Neuronal stem cell (in vitro differentiated cells): ENCODE data around the gene KPNA4.
"Not testable (repeated sequence)": the region's sequence is repeated elsewhere in the genome, so short reads cannot be mapped to it uniquely, and the experiment has no call there.

Experiments used
- DNase-seq: peaks from one replicate; pipeline ENCODE4 v3.0.0-alpha.2; 2013; ENCODE audit warnings: low spot score
- H2AFZ ChIP-seq: one replicate; pipeline ENCODE4 v1.6.1; 2013; ENCODE audit warnings: mild to moderate bottlenecking, low read length, inconsistent platforms
- H2AK5ac ChIP-seq: 2 replicates; pipeline ENCODE4 v1.6.1; 2013; ENCODE audit warnings: low read depth, mild to moderate bottlenecking, inconsistent platforms, low read length, moderate library complexity, mixed read lengths
- H2BK120ac ChIP-seq: 2 replicates; pipeline ENCODE4 v1.6.1; 2013; ENCODE audit warnings: low read depth, mild to moderate bottlenecking, inconsistent platforms, low read length, moderate library complexity, mixed read lengths
- H2BK12ac ChIP-seq: one replicate; pipeline ENCODE4 v1.6.1; 2013; ENCODE audit warnings: low read length, inconsistent platforms
- H2BK15ac ChIP-seq: 2 replicates; pipeline ENCODE4 v1.6.1; 2013; ENCODE audit warnings: mild to moderate bottlenecking, low read length, inconsistent platforms, mixed read lengths
- H2BK5ac ChIP-seq: one replicate; pipeline ENCODE4 v1.6.1; 2013; ENCODE audit warnings: inconsistent platforms, mild to moderate bottlenecking, low read length, moderate library complexity
- H3K14ac ChIP-seq: one replicate; pipeline ENCODE4 v1.6.1; 2013; ENCODE audit warnings: low read length, inconsistent platforms
- H3K18ac ChIP-seq: 2 replicates; pipeline ENCODE4 v1.6.1; 2013; ENCODE audit warnings: low read length, inconsistent platforms
- H3K23ac ChIP-seq: 2 replicates; pipeline ENCODE4 v1.6.1; 2013; ENCODE audit warnings: low read depth, mild to moderate bottlenecking, mixed read lengths, low read length, inconsistent platforms; ENCODE audit not compliant: poor library complexity
- H3K27ac ChIP-seq: replicated peaks from 3 replicates; pipeline ENCODE4 v1.5.1; 2013; ENCODE audit warnings: low read length, inconsistent platforms
- H3K27me3 ChIP-seq, 3 experiments: 2 replicates each; pipeline ENCODE4 v1.6.1; 2013; ENCODE audit warnings: low read length in 3 of 3, mild to moderate bottlenecking in 2 of 3, inconsistent platforms in 1 of 3, low read depth in 1 of 3, mixed read lengths in 1 of 3, moderate library complexity in 1 of 3; ENCODE audit not compliant: control insufficient read depth in 3 of 3, insufficient read depth in 3 of 3
- H3K36me3 ChIP-seq, 2 donors: replicated peaks in 1 of 2; 2 replicates each; pipeline ENCODE4 v1.6.1; 2013; ENCODE audit warnings: low read length in 2 of 2; ENCODE audit not compliant: control insufficient read depth in 2 of 2, insufficient read depth in 2 of 2
- H3K4ac ChIP-seq: 2 replicates; pipeline ENCODE4 v1.6.1; 2013; ENCODE audit warnings: inconsistent platforms, mild to moderate bottlenecking, low read length, moderate library complexity
- H3K4me1 ChIP-seq, 2 donors: 1 replicate in 1 of 2; 2 replicates in 1 of 2; pipeline ENCODE4 v1.6.1; 2013; ENCODE audit warnings: low read length in 2 of 2, low read depth in 1 of 2; ENCODE audit not compliant: control insufficient read depth in 2 of 2, insufficient read depth in 1 of 2
- H3K4me2 ChIP-seq: one replicate; pipeline ENCODE4 v1.6.1; 2013; ENCODE audit warnings: mild to moderate bottlenecking, low read length, inconsistent platforms; ENCODE audit not compliant: insufficient read depth, poor library complexity, severe bottlenecking
- H3K4me3 ChIP-seq, 2 donors: 2 replicates each; pipeline ENCODE4 v1.5.1; 2013; ENCODE audit warnings: low read length in 2 of 2, mild to moderate bottlenecking in 2 of 2, inconsistent platforms in 1 of 2, moderate library complexity in 1 of 2
- H3K79me1 ChIP-seq: one replicate; pipeline ENCODE4 v1.6.1; 2013; ENCODE audit warnings: low read depth, mild to moderate bottlenecking, inconsistent platforms, low read length, moderate library complexity
- H3K9ac ChIP-seq: one replicate; pipeline ENCODE4 v1.6.1; 2013; ENCODE audit warnings: mild to moderate bottlenecking, low read depth, low read length, inconsistent platforms; ENCODE audit not compliant: poor library complexity
- H3K9me3 ChIP-seq, 2 donors: replicated peaks in 1 of 2; 2 replicates each; pipeline versions ENCODE3 to v1.6.1; 2013; ENCODE audit warnings: low read length in 2 of 2, mild to moderate bottlenecking in 2 of 2, inconsistent platforms in 1 of 2, low read depth in 1 of 2, mixed read lengths in 1 of 2, moderate library complexity in 1 of 2; ENCODE audit not compliant: control insufficient read depth in 2 of 2, insufficient read depth in 1 of 2
- H4K8ac ChIP-seq: one replicate; pipeline ENCODE4 v1.6.1; 2013; ENCODE audit warnings: low read depth, mild to moderate bottlenecking, inconsistent platforms, low read length, moderate library complexity
- H4K91ac ChIP-seq: one replicate; pipeline ENCODE4 v1.6.1; 2013; ENCODE audit warnings: low read length, low read depth, mild to moderate bottlenecking, inconsistent platforms; ENCODE audit not compliant: poor library complexity
- WGBS, 2 donors: extraction: QIAGEN DNeasy Blood & Tissue Kit; methylation state at CpG; one replicate each; pipeline ENCODE4 v1.1.7; 2013; ENCODE audit warnings: missing lambda C conversion rate in 2 of 2, mixed read lengths in 1 of 2; ENCODE audit not compliant: insufficient read length in 2 of 2, insufficient replicate concordance in 1 of 2; ENCODE audit errors: extremely low coverage in 2 of 2; 5-methylcytosine and 5-hydroxymethylcytosine counted together

Gene KPNA4

DNA sequence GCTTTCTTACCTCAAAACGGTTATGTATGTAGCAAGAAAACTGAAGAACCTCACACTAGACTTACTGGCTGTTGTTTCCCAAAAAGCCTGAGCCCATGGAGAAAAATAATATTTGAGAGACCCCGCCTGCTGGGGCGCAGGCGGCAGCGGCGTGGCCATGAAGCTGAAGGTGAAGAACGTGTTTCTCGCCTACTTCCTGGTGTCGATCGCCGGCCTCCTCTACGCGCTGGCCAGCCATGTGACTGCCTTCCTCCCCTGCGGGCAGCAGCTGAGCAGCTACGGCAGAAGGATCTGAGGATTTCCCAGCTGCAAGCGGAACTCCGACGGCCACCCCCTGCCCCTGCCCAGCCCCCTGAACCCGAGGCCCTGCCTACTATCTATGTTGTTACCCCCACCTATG is 113.1 kb downstream of the KPNA4 start:
- H2AFZ ChIP-seq, H3K4me3 ChIP-seq: not testable (repeated sequence)

DNA sequence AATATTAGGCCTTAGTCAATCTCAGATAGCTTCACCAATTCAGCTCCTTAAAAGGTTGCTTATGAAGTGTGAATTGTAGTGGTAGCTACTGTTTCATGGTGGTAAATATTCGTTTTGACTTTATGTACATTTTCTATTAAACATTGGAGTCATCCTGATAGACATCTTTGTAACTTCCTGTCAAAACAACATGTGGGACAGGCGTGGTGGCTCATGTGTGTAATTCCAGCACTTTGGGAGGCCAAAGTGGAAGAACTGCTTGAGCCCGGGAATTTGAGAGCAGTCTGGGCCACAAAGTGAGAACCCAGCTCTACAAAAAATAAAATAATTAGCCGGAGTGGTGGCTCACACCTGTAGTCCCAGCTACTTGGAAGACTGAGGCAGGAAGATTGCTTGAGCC is 113.8 kb downstream of the KPNA4 start:
- Histone ChIP-seq H2BK15ac (no peak overlapping the region), H3K4me2 (no peak overlapping the region), H3K14ac (no peak overlapping the region), H4K91ac (no peak overlapping the region), H2BK12ac (peak overlapping the region; percentile 58), H3K4me1 (peaks cover 0 to 7% of the 10 kb centered on the region in 2 donors), H3K27ac (no peak overlapping the region), H4K8ac (no peak overlapping the region), H2AFZ (no peak overlapping the region), H3K9me3 (no peaks in the 10 kb centered on the region), H3K9ac (no peak overlapping the region), H3K18ac (no peak overlapping the region), H3K36me3 (peaks cover 0 to under 1% of the 10 kb centered on the region in 2 donors), H2BK5ac (no peak overlapping the region), H3K79me1 (peaks cover 3% of the 10 kb centered on the region), H3K4me3 (no peak overlapping the region), H2BK120ac (no peak overlapping the region), H3K4ac (no peak overlapping the region), H3K23ac (no peak overlapping the region), H2AK5ac (no peak overlapping the region), H3K27me3 (peaks cover 0 to 30% (median 0%) of the 10 kb centered on the region in 3 experiments)
- DNase-seq = no peak
- no CpG with 5 or more reads among the region's 4 CpGs for WGBS, 2 donors

More for the DNA sequence above, 113.1 kb downstream of the KPNA4 start:
- H4K91ac ChIP-seq, H2BK12ac ChIP-seq, H2BK5ac ChIP-seq, H3K27ac ChIP-seq, H3K36me3 ChIP-seq, H3K14ac ChIP-seq, H3K4me1 ChIP-seq, H2BK15ac ChIP-seq, H3K4ac ChIP-seq, H3K9me3 ChIP-seq, DNase-seq, H3K18ac ChIP-seq, H3K9ac ChIP-seq, H4K8ac ChIP-seq, H2BK120ac ChIP-seq, H3K4me2 ChIP-seq, H2AK5ac ChIP-seq, H3K79me1 ChIP-seq: not testable (repeated sequence)
- Histone ChIP-seq H3K23ac (peak overlapping the region; percentile 31), H3K27me3 (peaks cover 0 to 30% (median 0%) of the 10 kb centered on the region in 3 experiments)
- no CpG with 5 or more reads among the region's 19 CpGs for WGBS, 2 donors

DNA sequence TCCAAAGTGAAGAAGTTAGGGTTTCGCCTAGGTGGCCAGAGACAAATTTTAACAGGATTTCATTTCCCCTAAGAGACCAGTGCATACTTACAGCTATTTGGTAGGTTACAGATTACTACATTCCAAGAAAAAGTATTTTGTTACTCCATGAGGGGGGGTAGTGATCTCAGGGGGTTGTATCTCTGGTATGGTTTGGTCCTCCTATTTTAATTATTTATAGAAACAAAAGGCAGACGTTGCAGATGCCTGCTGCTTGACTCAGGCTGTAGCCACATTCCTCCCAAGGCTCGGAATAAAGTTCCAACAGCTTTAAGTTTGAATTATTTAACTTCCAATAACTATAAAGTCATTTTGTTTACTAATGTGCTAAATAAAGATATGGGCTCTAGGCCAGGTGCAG is 114.5 kb downstream of the KPNA4 start:
- peaks cover 3% of the 10 kb centered on the region for H3K79me1 ChIP-seq
- no peak overlapping the region for H2BK120ac ChIP-seq
- WGBS, 2 donors = no CpG with 5 or more reads among the region's 3 CpGs
- peak overlapping the region; percentile 3 for H3K4me2 ChIP-seq
- no peak overlapping the region for H4K91ac ChIP-seq
- H4K8ac ChIP-seq = no peak overlapping the region
- no peaks in the 10 kb centered on the region for H3K9me3 ChIP-seq
- H3K9ac ChIP-seq = no peak overlapping the region
- peak overlapping the region; percentile 98 for H3K27ac ChIP-seq
- no peak overlapping the region for H3K14ac ChIP-seq
- no peak overlapping the region for H3K4me3 ChIP-seq
- no peak overlapping the region for H3K23ac ChIP-seq
- H2BK12ac ChIP-seq = no peak overlapping the region
- peaks cover 0 to 2% of the 10 kb centered on the region in 2 donors for H3K36me3 ChIP-seq
- H2BK15ac ChIP-seq = no peak overlapping the region
- no peak overlapping the region for H3K4ac ChIP-seq
- peaks cover 0 to 30% (median 0%) of the 10 kb centered on the region in 3 experiments for H3K27me3 ChIP-seq
- H3K4me1 ChIP-seq = peaks cover 0 to 8% of the 10 kb centered on the region in 2 donors
- H2AFZ ChIP-seq = no peak overlapping the region
- no peak overlapping the region for H2BK5ac ChIP-seq
- no peak for DNase-seq
- no peak overlapping the region for H2AK5ac ChIP-seq
- no peak overlapping the region for H3K18ac ChIP-seq

DNA sequence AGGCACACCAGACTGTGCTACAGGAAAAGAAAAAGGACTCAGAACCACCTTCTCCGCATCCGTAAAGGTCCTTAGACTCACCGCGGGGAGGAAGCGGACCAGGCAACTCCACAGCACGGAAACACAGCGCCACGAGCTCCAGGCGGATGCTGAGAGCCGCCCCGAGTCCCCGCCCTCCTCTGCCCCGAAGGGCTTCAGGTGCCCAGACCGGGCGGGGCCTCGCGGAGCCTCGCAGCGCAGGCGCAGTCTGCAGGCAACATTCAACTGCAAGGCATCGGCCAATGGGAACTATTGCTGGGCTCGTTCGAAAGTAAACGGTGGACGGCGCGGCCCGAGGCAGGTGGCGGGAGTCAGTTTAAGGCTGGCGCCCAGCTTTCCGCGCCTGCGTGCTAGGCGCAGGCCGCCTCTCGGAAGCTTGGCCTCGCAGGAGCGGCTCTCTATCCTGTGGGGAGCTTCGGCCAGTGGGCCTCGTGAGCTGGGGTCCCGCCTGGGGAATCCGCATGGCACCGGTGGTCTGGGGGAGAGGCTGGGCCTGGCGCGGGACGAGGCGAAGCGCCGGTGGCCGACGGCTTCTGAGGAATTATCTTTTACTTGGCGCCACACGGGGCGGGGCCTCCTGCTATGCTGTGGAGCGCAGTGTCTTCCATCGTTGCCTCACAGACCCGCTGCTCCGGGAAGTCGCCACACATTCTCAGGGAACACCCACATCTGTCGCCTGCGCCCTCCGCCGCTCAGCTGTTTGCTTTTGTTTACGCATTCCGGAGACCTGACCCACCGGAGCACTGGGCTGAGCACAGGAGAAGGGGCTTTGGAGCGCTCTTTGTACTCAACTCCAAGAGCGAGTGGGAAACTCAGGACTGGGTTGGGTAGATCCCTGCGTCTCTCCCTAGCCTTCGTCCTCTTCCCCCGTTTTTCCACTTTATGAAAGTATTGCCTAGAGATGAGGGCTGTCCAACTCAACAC is 115.5 kb downstream of the KPNA4 start, which contains the start of gene TRIM59:
TSS of gene TRIM59 (minus strand) at position 151 of the 963 bp plus-strand sequence. CDS start 10,603 bp downstream, outside the sequence.
- H2BK120ac ChIP-seq = peak within 1 kb of the TSS; percentile 82
- H3K9me3 ChIP-seq = no peaks in the 10 kb centered on the region
- H3K27ac ChIP-seq = peak within 1 kb of the TSS; percentile 98
- peak within 1 kb of the TSS; percentile 98 for H3K18ac ChIP-seq
- peak within 1 kb of the TSS; percentile 94 for H2AFZ ChIP-seq
- peak within 1 kb of the TSS; percentile 63 for H2BK12ac ChIP-seq
- H4K91ac ChIP-seq = peak within 1 kb of the TSS; percentile 47
- peak within 1 kb of the TSS; percentile 88 for H2BK5ac ChIP-seq
- H3K14ac ChIP-seq = peak within 1 kb of the TSS; percentile 39
- peak within 1 kb of the TSS; percentile 53 to 97 for H3K4me3 ChIP-seq
- H3K4ac ChIP-seq = no peak within 1 kb of the TSS
- H3K4me2 ChIP-seq = peak within 1 kb of the TSS; percentile 80
- peak within 1 kb of the TSS; percentile 86 for H4K8ac ChIP-seq
- H3K4me1 ChIP-seq = peaks cover 0 to 8% of the 10 kb centered on the region in 2 donors
- WGBS, 2 donors = no CpG with 5 or more reads among the region's 71 CpGs
- peak within 1 kb of the TSS; percentile 95 for H2AK5ac ChIP-seq
- peaks cover 3% of the 10 kb centered on the region for H3K79me1 ChIP-seq
- H2BK15ac ChIP-seq = peak within 1 kb of the TSS; percentile 83
- DNase-seq = peak; percentile 97
- peaks cover 0 to 2% of the 10 kb centered on the region in 2 donors for H3K36me3 ChIP-seq
- peak within 1 kb of the TSS; percentile 86 for H3K23ac ChIP-seq
- H3K9ac ChIP-seq = peak within 1 kb of the TSS; percentile 95
- H3K27me3 ChIP-seq = peaks cover 0 to 30% (median 0%) of the 10 kb centered on the region in 3 experiments
